ENCODE results near the gene HLA-DQB1.

GRCh38 chr6:32635526-32636123, 30.8 kb downstream of the HLA-DQB1 start:
- TF ChIP-seq ZNF274 (IDR thresholded peaks at IDR 0.05; ENCODE audit: low read depth, low read length) (no peak), YY1 (IDR thresholded peaks at IDR 0.05; ENCODE audit: insufficient read depth, insufficient read length) (no peak), SUZ12 (IDR thresholded peaks at IDR 0.05; ENCODE audit: extremely low read depth, insufficient read depth, insufficient read length) (no peak)
